DOHH2 (cell line): ENCODE data around the gene CORO6.

ENCODE experiments used
- CTCF ChIP-seq: fragments of 200-600 bp; sonication (generic); IDR thresholded peaks from one replicate; pipeline ENCODE4 v1.5.1; 2014; ENCODE audit warnings: antibody characterized with exemption, mild to moderate bottlenecking, low read depth, low read length; ENCODE audit not compliant: poor library complexity, severe bottlenecking
- EZH2phosphoT487 ChIP-seq: fragments of 200-600 bp; sonication (generic); IDR thresholded peaks from 2 replicates; pipeline ENCODE4 v1.6.1; 2017; ENCODE audit warnings: borderline replicate concordance, mild to moderate bottlenecking, antibody characterized with exemption, low read length, moderate library complexity, mixed read lengths

GRCh38 chr17:29620779-29621500 lies 1.8 kb downstream of the CORO6 start:
- TF ChIP-seq CTCF (no peak), EZH2phosphoT487 (no peak)
